Naive thymus-derived CD4-positive, alpha-beta T cell (primary cell): ENCODE data around the gene MARK2. TPM values are rescaled to one million over a fixed set of nuclear protein-coding genes. Genes with fewer than 3 reads are reported as not detected.

Source experiments
- ATAC-seq: fragments of 150-1000 bp; cut with Tn5 transposase; 2 replicates; pipeline ENCODE4 v1.10.0; 2021; ENCODE audit warnings: mild to moderate bottlenecking, moderate library complexity
- CTCF ChIA-PET: fragments of 350-600 bp; sonication (Branson Sonifier 250); formaldehyde crosslinking; loops from one replicate; lab custom pipeline; 2021; ENCODE audit warnings: antibody characterized with exemption; lab: Charles Lee
- POLR2A ChIA-PET: fragments of 350-600 bp; sonication (Branson Sonifier 250); formaldehyde crosslinking; loops from one replicate; lab custom pipeline; 2021; ENCODE audit warnings: antibody characterized with exemption, inconsistent platforms; lab: Charles Lee
- DNase-seq, 9 donors: peaks; one replicate each; pipeline versions ENCODE4 v3.0.0 to v3.0.0-alpha.2; 2020 to 2022; ENCODE audit warnings: mixed read lengths in 1 of 9
- H3K27ac ChIP-seq: one replicate; pipeline ENCODE4 v1.7.0; 2013; ENCODE audit warnings: mild to moderate bottlenecking, low read depth, low read length, moderate library complexity
- H3K27me3 ChIP-seq, 2 donors: one replicate each; pipeline ENCODE4 v1.7.0; 2013; ENCODE audit warnings: low read length in 2 of 2, mild to moderate bottlenecking in 2 of 2, moderate library complexity in 2 of 2; ENCODE audit not compliant: control insufficient read depth in 2 of 2, insufficient read depth in 2 of 2
- H3K36me3 ChIP-seq, 3 experiments: 1 replicate in 2 of 3; 2 replicates in 1 of 3; pipeline ENCODE4 v1.7.0; 2013; ENCODE audit warnings: low read length in 3 of 3, mild to moderate bottlenecking in 3 of 3, moderate library complexity in 1 of 3; ENCODE audit not compliant: insufficient read depth in 3 of 3, control insufficient read depth in 2 of 3
- H3K4me1 ChIP-seq, 2 donors: one replicate each; pipeline ENCODE4 v1.7.0; 2013; ENCODE audit warnings: low read length in 2 of 2, mild to moderate bottlenecking in 2 of 2, moderate library complexity in 1 of 2; ENCODE audit not compliant: control insufficient read depth in 2 of 2, insufficient read depth in 2 of 2
- H3K4me3 ChIP-seq: 2 replicates; pipeline ENCODE4 v1.7.0; 2013; ENCODE audit warnings: mild to moderate bottlenecking, low read length
- H3K9me3 ChIP-seq, 3 experiments: 1 replicate in 2 of 3; 2 replicates in 1 of 3; pipeline ENCODE4 v1.7.0; 2013; ENCODE audit warnings: low read length in 3 of 3; ENCODE audit not compliant: control insufficient read depth in 2 of 3
- H3K27ac Mint-ChIP-seq, 9 donors: one replicate each; pipeline ENCODE4 v1.8.0; 2020 to 2022; ENCODE audit warnings: mixed read lengths in 9 of 9, mild to moderate bottlenecking in 8 of 9, moderate library complexity in 5 of 9, inconsistent platforms in 2 of 9
- H3K27me3 Mint-ChIP-seq, 5 donors: one replicate each; pipeline ENCODE4 v1.8.0; 2021 to 2022; ENCODE audit warnings: mixed read lengths in 5 of 5, mild to moderate bottlenecking in 1 of 5
- H3K36me3 Mint-ChIP-seq, 5 donors: one replicate each; pipeline ENCODE4 v1.8.0; 2020 to 2022; ENCODE audit warnings: mixed read lengths in 5 of 5, mild to moderate bottlenecking in 3 of 5, inconsistent platforms in 1 of 5
- H3K4me1 Mint-ChIP-seq, 7 donors: one replicate each; pipeline ENCODE4 v1.8.0; 2020 to 2022; ENCODE audit warnings: mixed read lengths in 7 of 7, mild to moderate bottlenecking in 3 of 7, inconsistent platforms in 1 of 7
- H3K4me3 Mint-ChIP-seq, 10 donors: one replicate each; pipeline ENCODE4 v1.8.0; 2020 to 2022; ENCODE audit warnings: mild to moderate bottlenecking in 10 of 10, mixed read lengths in 10 of 10, moderate library complexity in 6 of 10, inconsistent platforms in 2 of 10
- H3K9me3 Mint-ChIP-seq, 11 donors: one replicate each; pipeline ENCODE4 v1.8.0; 2020 to 2022; ENCODE audit warnings: mixed read lengths in 11 of 11, mild to moderate bottlenecking in 4 of 11, inconsistent platforms in 1 of 11, moderate library complexity in 1 of 11
- intact Hi-C, 2 donors: fragments of 100-400 bp; cut with micrococcal nuclease; formaldehyde crosslinking; loops; one replicate each; pipeline ENCODE4 v1.15.1; 2023
- polyA plus RNA-seq, 2 donors: library from polyadenylated mRNA; unstranded; fragments of 300-500 nt; fragmentation: Illumina TruSeq; gene quantifications; one replicate each; pipeline ENCODE4 v1.2.3, GENCODE V29; 2021
- total RNA-seq, 6 experiments: library from RNA in 5 of 6; stranded (reverse) in 5 of 6; gene quantifications; 1 replicate in 5 of 6; 2 replicates in 1 of 6; pipeline ENCODE4 v1.2.3 and lab custom pipeline; 2021 to 2026

The MARK2 gene
- total and polyA plus RNA-seq, 7 experiments from 2014 or later = 29.4 to 69.1 (median 56.8) TPM

DNA sequence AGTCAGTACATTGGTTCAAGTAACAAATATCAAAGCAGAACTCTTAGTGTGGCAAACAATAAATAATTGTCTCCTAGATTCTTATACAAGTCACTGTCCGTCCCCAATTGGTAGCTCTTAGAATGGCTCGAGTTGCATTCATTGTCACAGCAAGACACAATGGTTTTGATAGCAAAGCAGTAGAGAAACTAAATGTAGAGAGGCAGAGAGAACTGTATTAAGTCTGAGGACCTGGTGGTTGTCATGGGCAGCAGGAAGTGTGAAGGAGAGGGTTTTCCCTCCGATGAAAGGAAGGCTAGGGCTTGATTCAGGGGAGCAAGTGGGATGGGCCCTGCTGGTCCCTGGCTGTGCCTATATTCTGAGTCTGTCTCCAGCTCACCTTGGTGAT is 41.5 kb downstream of the MARK2 start:
- DNase-seq (no peak), ATAC-seq (no peak)
- peaks cover 45 to 90% (median 80%) of the 10 kb centered on the region in 7 donors for H3K4me1 Mint-ChIP-seq
- no peaks in the 10 kb centered on the region for H3K27me3 ChIP-seq
- ChIA-PET CTCF (no interaction called here), POLR2A (interaction anchor here (0.7 kb wide), 1 partner anchor 10 kb away, joined by 4 read pairs; no protein-coding TSS in a partner anchor)
- H3K27ac Mint-ChIP-seq = peak overlapping the region; percentile 5 to 90 (median 75)
- H3K4me1 ChIP-seq = peaks cover 17 to 50% of the 10 kb centered on the region in 2 donors
- H3K4me3 ChIP-seq = no peak overlapping the region
- H3K4me3 Mint-ChIP-seq = peak overlapping the region; percentile 1 to 60 (median 44)
- intact Hi-C loops = no loop called here
- H3K27ac ChIP-seq = no peak overlapping the region
- H3K36me3 ChIP-seq = peaks cover 0 to 10% (median 0%) of the 10 kb centered on the region in 3 experiments
- no peaks in the 10 kb centered on the region for H3K9me3 ChIP-seq
- H3K36me3 Mint-ChIP-seq = peaks cover 0 to 15% (median 0%) of the 10 kb centered on the region in 5 donors
- H3K9me3 Mint-ChIP-seq = no peaks in the 10 kb centered on the region
- H3K27me3 Mint-ChIP-seq = no peaks in the 10 kb centered on the region

GRCh38 chr11:63882555-63883242 is 43.8 kb downstream of the MARK2 start:
- no peaks in the 10 kb centered on the region for H3K27me3 Mint-ChIP-seq
- intact Hi-C loops = no loop called here
- CTCF ChIA-PET = interaction anchor here (0.5 to 2.1 kb wide), 9 partner anchors 9 to 63 kb away, joined by 3 to 7 read pairs (median 4); no protein-coding TSS in a partner anchor
- DNase-seq = peak in 7 of 9 donors; percentile 39 to 65 (median 47)
- no peaks in the 10 kb centered on the region for H3K9me3 Mint-ChIP-seq
- H3K4me1 Mint-ChIP-seq = peaks cover 52 to 88% (median 78%) of the 10 kb centered on the region in 7 donors
- H3K27ac ChIP-seq = no peak overlapping the region
- ATAC-seq = peak; percentile 91
- H3K36me3 Mint-ChIP-seq = peaks cover 0 to 15% (median 0%) of the 10 kb centered on the region in 5 donors
- POLR2A ChIA-PET = interaction anchor here (1.0 to 7.6 kb wide), 4 partner anchors 8 to 44 kb away, joined by 3 to 51 read pairs (median 7); partner anchors contain the start of gene MARK2
- peaks cover 27 to 62% of the 10 kb centered on the region in 2 donors for H3K4me1 ChIP-seq
- peaks cover 0 to 3% (median 0%) of the 10 kb centered on the region in 3 experiments for H3K36me3 ChIP-seq
- H3K4me3 Mint-ChIP-seq = peak overlapping the region in 8 of 10 donors; percentile 4 to 63 (median 38)
- no peaks in the 10 kb centered on the region for H3K27me3 ChIP-seq
- H3K4me3 ChIP-seq = no peak overlapping the region
- H3K9me3 ChIP-seq = no peaks in the 10 kb centered on the region
- peak overlapping the region in 8 of 9 donors; percentile 66 to 88 (median 78) for H3K27ac Mint-ChIP-seq

- H3K27ac Mint-ChIP-seq = peak overlapping the region in 8 of 9 donors; percentile 66 to 88 (median 78)
Observed at GRCh38 chr11:63883791-63884190, 44.9 kb downstream of the MARK2 start.

GRCh38 chr11:63884196-63884932 is 45.5 kb downstream of the MARK2 start:
- H3K27ac Mint-ChIP-seq = peak overlapping the region; percentile 66 to 88 (median 77)
- peaks cover 55 to 88% (median 77%) of the 10 kb centered on the region in 7 donors for H3K4me1 Mint-ChIP-seq
- peaks cover 0 to 12% (median 0%) of the 10 kb centered on the region in 5 donors for H3K36me3 Mint-ChIP-seq
- CTCF ChIA-PET = interaction anchor here (0.8 to 2.1 kb wide), 3 partner anchors 12 to 47 kb away, joined by 3 to 7 read pairs (median 5); no protein-coding TSS in a partner anchor
- POLR2A ChIA-PET = interaction anchor here (0.6 to 7.6 kb wide), 4 partner anchors 10 to 53 kb away, joined by 3 to 51 read pairs (median 4); partner anchors contain the start of gene RCOR2
- Histone ChIP-seq H3K27me3 (no peaks in the 10 kb centered on the region), H3K4me3 (no peak overlapping the region), H3K36me3 (no peaks in the 10 kb centered on the region), H3K4me1 (peaks cover 38 to 70% of the 10 kb centered on the region in 2 donors), H3K9me3 (no peaks in the 10 kb centered on the region), H3K27ac (peak overlapping the region; percentile 42)
- DNase-seq (no peak), ATAC-seq (no peak)
- intact Hi-C loops = no loop called here
- peak overlapping the region in 4 of 10 donors; percentile 2 to 34 (median 8) for H3K4me3 Mint-ChIP-seq
- H3K9me3 Mint-ChIP-seq = peaks cover 0 to 2% (median 0%) of the 10 kb centered on the region in 11 donors
- H3K27me3 Mint-ChIP-seq = no peaks in the 10 kb centered on the region

More at GRCh38 chr11:63883791-63884190, 44.9 kb downstream of the MARK2 start:
- Mint-ChIP-seq H3K4me3 (peak overlapping the region in 4 of 10 donors; percentile 2 to 63 (median 8)), H3K27me3 (no peaks in the 10 kb centered on the region), H3K9me3 (peaks cover 0 to 2% (median 0%) of the 10 kb centered on the region in 11 donors), H3K4me1 (peaks cover 51 to 88% (median 77%) of the 10 kb centered on the region in 7 donors), H3K36me3 (peaks cover 0 to 12% (median 0%) of the 10 kb centered on the region in 5 donors)
- ATAC-seq (no peak), DNase-seq (no peak)
- intact Hi-C loops = no loop called here
- Histone ChIP-seq H3K27ac (peak overlapping the region; percentile 42), H3K27me3 (no peaks in the 10 kb centered on the region), H3K9me3 (no peaks in the 10 kb centered on the region), H3K36me3 (peaks cover 0 to under 1% (median 0%) of the 10 kb centered on the region in 3 experiments), H3K4me3 (no peak overlapping the region), H3K4me1 (peaks cover 32 to 68% of the 10 kb centered on the region in 2 donors)
- CTCF ChIA-PET = interaction anchor here (0.8 to 2.1 kb wide), 4 partner anchors 11 to 47 kb away, joined by 3 to 7 read pairs (median 4); no protein-coding TSS in a partner anchor
- POLR2A ChIA-PET = interaction anchor here (0.6 to 7.6 kb wide), 6 partner anchors 10 to 53 kb away, joined by 3 to 51 read pairs (median 4); partner anchors contain the start of genes MARK2 and RCOR2

- Mint-ChIP-seq H3K9me3 (peaks cover 0 to 2% (median 0%) of the 10 kb centered on the region in 11 donors), H3K4me3 (peak overlapping the region; percentile 89 to 98 (median 95)), H3K4me1 (peaks cover 58 to 90% (median 84%) of the 10 kb centered on the region in 7 donors), H3K36me3 (peaks cover 0 to 10% (median 0%) of the 10 kb centered on the region in 5 donors), H3K27me3 (no peaks in the 10 kb centered on the region), H3K27ac (peak overlapping the region; percentile 81 to 98 (median 93))
- intact Hi-C loops = no loop called here
- ChIA-PET CTCF (interaction anchor here (1.1 to 4.2 kb wide), 5 partner anchors 14 to 50 kb away, joined by 4 to 18 read pairs (median 8); no protein-coding TSS in a partner anchor), POLR2A (interaction anchor here (0.5 to 7.6 kb wide), 10 partner anchors 10 to 54 kb away, joined by 3 to 51 read pairs (median 5); partner anchors contain the start of gene MARK2)
- peak overlapping the region; percentile 78 for H3K27ac ChIP-seq
- ATAC-seq (no peak), DNase-seq (no peak)
- H3K27me3 ChIP-seq = no peaks in the 10 kb centered on the region
- no peaks in the 10 kb centered on the region for H3K9me3 ChIP-seq
- H3K4me1 ChIP-seq = peaks cover 54 to 73% of the 10 kb centered on the region in 2 donors
- H3K4me3 ChIP-seq = peak overlapping the region; percentile 80
- H3K36me3 ChIP-seq = no peaks in the 10 kb centered on the region
Observed at GRCh38 chr11:63887386-63887999, 48.6 kb downstream of the MARK2 start.
